A549 (cell line): ENCODE measurements around the gene GID4.

Source experiments
- CBX8 ChIP-seq: fragments of 200-600 bp; sonication (generic); IDR thresholded peaks from 2 replicates; pipeline ENCODE4 v1.6.1; 2016
- CHD2 ChIP-seq: fragments of 150-350 bp; IDR thresholded peaks from 2 replicates; pipeline ENCODE4 v1.6.1; 2014; ENCODE audit warnings: low read length; ENCODE audit not compliant: partially characterized antibody
- CTCF ChIP-seq: fragments of >200 bp; sonication (Bioruptor Twin); formaldehyde crosslinking; IDR thresholded peaks from 3 replicates; pipeline ENCODE4 v1.5.1; 2016
- FOSL2 ChIP-seq, 2 experiments: fragments of 450-650 bp in 1 of 2; fragments of >200 bp in 1 of 2; sonication (Bioruptor Twin) in 1 of 2; formaldehyde crosslinking; IDR thresholded peaks; 2 replicates each; pipeline versions ENCODE4 v1.5.0 to v1.6.1; 2016 to 2020; ENCODE audit warnings: mild to moderate bottlenecking in 1 of 2, moderate library complexity in 1 of 2
- HOXA7 ChIP-seq: fragments of 250-450 bp; sonication (Bioruptor Pico); IDR thresholded peaks from 2 replicates; pipeline ENCODE4 v1.5.0; 2020; ENCODE audit warnings: mild to moderate bottlenecking, moderate library complexity
- MAFK ChIP-seq: fragments of 450-650 bp; IDR thresholded peaks from 2 replicates; pipeline ENCODE4 v1.6.1; 2014; ENCODE audit not compliant: partially characterized antibody
- NFE2L2 ChIP-seq: fragments of 150-350 bp; conservative IDR thresholded peaks from 2 replicates; pipeline ENCODE4 v1.6.1; 2014; ENCODE audit warnings: low read length
- NPAS2 ChIP-seq: fragments of 250-450 bp; sonication (Bioruptor Pico); IDR thresholded peaks from 2 replicates; pipeline ENCODE4 v1.8.0; 2022; ENCODE audit warnings: mild to moderate bottlenecking, moderate library complexity, borderline replicate concordance
- POLR2A ChIP-seq: IDR thresholded peaks from 2 replicates; pipeline ENCODE4 v1.6.1; 2012; ENCODE audit warnings: mild to moderate bottlenecking, low read length
- POLR2AphosphoS2 ChIP-seq: conservative IDR thresholded peaks from 2 replicates; pipeline ENCODE4 v1.6.1; 2012; ENCODE audit warnings: low read length, improper control_type of control experiment, inconsistent platforms
- RAD21 ChIP-seq, 2 experiments: fragments of >200 bp in 1 of 2; sonication (Bioruptor Twin) in 1 of 2; formaldehyde crosslinking in 1 of 2; IDR thresholded peaks in 1 of 2; conservative IDR thresholded peaks in 1 of 2; 2 replicates in 1 of 2; 3 replicates in 1 of 2; pipeline ENCODE4 v1.6.1; 2012 to 2018; ENCODE audit warnings: inconsistent platforms in 1 of 2
- REST ChIP-seq: fragments of 200-600 bp; sonication (generic); IDR thresholded peaks from 2 replicates; pipeline ENCODE4 v1.6.1; 2016; ENCODE audit warnings: antibody characterized with exemption, mild to moderate bottlenecking, moderate library complexity
- RFX5 ChIP-seq: fragments of 450-650 bp; IDR thresholded peaks from 2 replicates; pipeline ENCODE4 v1.7.1; 2014; ENCODE audit warnings: antibody characterized with exemption, mild to moderate bottlenecking, moderate library complexity

GRCh38 chr17:17993852-17994251, 45.4 kb upstream of the GID4 start:
- TF ChIP-seq HOXA7 (CRISPR knock-in tag) (no peak), POLR2AphosphoS2 (no peak), CTCF (no peak), RAD21 (conservative IDR thresholded peaks at IDR 0.05 in 1 of 2, IDR thresholded peaks at IDR 0.05 in 1 of 2) (no peak), POLR2A (no peak), CBX8 (no peak), RFX5 (no peak), NPAS2 (no peak), MAFK (no peak), CHD2 (no peak), FOSL2 (IDR thresholded peaks at IDR 0.05) (no peak), FOSL2 (CRISPR knock-in tag; IDR thresholded peaks at IDR 0.05) (no peak), NFE2L2 (no peak), REST (no peak)
